ENCODE measurements around the gene PDAP1.
"Not testable (repeated sequence)": the region's sequence is repeated elsewhere in the genome, so short reads cannot be mapped to it uniquely, and the experiment has no call there.

Gene PDAP1

GRCh38 chr7:99408379-99409191, at the start of gene PDAP1, which contains the start of gene BUD31:
TSS of gene PDAP1 (minus strand) at chr7:99408597. CDS start at chr7:99408548, 49 bp downstream.
TSS of gene BUD31 (plus strand) at chr7:99408969. CDS start at chr7:99411093, 2,124 bp downstream.
- peak; percentile 82 to 85 for DNase-seq (ENCODE audit: low read depth in 2 of 2)

DNA sequence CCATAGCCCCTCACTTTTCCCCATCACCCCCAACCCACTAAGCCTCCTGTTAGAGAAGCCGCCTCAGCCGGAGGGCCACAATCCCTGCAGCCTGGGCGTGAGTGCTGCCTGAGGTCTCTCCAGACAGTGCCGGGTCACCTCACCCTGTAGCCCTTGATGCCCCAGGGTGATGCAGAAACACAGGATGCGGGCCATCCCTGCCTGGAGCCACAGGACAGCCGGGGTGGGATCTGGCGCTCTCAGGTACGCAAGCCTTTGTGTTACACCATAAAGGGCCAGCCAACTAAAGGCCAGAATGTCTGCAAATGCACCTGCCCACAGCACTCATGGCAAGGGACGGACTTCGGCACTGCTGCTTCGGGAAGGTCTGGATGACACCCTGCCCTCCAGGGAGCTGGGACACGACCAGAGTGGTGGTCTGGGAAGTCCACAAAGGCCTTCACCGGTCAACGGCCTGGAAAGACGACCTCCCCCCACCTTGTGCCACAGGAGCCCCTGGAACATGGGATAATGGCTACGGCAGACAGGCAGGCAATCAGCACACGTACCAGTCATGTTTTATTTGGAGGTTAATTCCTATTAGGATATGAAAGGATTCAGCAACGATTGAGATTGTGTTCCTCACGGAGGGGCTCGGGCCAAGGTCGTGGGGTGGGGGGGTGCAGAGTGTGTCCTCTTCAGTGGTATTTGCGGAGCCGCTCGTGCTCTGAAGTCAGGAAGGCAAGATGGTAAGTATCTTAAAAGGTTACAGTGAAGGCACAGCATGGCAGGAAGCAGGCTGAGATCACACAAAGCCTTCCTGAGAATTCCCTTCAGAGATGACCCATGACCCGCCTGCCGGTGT, 49.5 kb upstream of the PDAP1 start:
- no peak for DNase-seq (ENCODE audit: low read depth in 2 of 2)

GRCh38 chr7:99457050-99457649, 48.8 kb upstream of the PDAP1 start:
- no peak for DNase-seq (ENCODE audit: low read depth in 2 of 2)

GRCh38 chr7:99456288-99456687, 47.9 kb upstream of the PDAP1 start:
- no peak for DNase-seq (ENCODE audit: low read depth in 2 of 2)

DNA sequence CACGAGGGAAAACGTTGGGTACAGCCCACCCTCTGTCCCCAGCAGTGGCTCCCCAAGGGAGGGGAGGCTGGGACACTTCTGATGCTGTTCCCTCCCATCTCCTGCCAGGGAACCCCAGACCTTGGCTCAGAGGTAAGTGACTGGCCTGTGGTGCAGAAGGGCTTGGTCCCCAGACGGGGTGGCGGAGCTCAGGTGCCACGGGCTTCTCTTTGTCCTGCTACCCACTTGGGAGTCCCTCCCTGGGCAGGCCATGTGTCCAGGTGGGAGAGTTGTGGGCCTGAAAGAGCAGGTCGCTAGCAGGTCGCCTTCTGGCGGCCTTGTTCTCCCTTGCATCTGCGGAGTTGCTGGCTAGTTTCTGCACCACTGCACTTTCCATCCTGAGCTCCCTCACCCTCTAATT, 47.5 kb upstream of the PDAP1 start:
- no peak for DNase-seq (ENCODE audit: low read depth in 2 of 2)

GRCh38 chr7:99453105-99453504, 44.7 kb upstream of the PDAP1 start:
- DNase-seq (ENCODE audit: low read depth in 2 of 2): no peak

- no peak for DNase-seq (ENCODE audit: low read depth in 2 of 2)
Observed at GRCh38 chr7:99452541-99452940, 44.1 kb upstream of the PDAP1 start.

DNA sequence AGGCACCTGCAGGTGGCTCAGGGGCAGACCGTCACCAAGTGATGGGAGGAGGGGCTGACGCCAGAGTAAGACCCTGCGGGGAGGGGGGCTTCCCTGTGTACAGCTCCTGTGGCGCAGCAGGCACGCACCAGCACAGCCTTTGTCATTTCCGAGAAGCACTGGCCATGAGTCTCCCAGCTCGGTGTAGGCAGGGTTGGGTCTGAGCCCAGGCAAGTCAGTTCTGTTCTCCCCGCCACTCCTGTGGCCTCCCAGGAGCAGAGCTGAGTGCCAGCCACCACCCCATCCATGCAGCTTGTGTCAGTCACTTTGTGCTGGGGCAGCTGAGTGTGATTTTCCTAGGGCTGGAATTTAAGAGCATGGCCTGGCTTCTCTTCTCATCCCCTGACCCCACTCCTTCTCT, 43.5 kb upstream of the PDAP1 start:
- no peak for DNase-seq (ENCODE audit: low read depth in 2 of 2)

DNA sequence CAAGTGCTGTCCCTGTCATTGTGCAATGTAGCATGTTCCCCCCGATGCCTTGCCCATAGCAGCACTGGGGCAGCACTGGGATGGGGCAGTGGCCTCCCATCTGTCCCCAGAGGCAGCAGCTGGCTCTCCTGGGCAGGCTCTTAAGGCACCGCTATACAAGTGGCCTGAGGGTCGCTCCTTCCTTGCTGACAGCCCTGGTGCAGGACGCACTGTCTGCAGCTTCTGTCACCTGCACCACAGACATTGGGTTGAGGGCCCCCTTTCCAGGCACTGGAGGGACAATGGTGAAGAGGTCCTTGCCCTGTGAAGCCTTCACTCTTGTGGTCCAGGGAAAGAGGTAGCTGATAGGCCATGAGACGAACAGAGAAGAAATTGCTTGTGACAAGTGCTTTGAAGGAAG, 40.9 kb upstream of the PDAP1 start:
- no peak for DNase-seq (ENCODE audit: low read depth in 2 of 2)

- DNase-seq (ENCODE audit: low read depth in 2 of 2): no peak
Observed at GRCh38 chr7:99448855-99449254, 40.5 kb upstream of the PDAP1 start.

- no peak for DNase-seq (ENCODE audit: low read depth in 2 of 2)
Observed at GRCh38 chr7:99447943-99448342, 39.5 kb upstream of the PDAP1 start.

DNA sequence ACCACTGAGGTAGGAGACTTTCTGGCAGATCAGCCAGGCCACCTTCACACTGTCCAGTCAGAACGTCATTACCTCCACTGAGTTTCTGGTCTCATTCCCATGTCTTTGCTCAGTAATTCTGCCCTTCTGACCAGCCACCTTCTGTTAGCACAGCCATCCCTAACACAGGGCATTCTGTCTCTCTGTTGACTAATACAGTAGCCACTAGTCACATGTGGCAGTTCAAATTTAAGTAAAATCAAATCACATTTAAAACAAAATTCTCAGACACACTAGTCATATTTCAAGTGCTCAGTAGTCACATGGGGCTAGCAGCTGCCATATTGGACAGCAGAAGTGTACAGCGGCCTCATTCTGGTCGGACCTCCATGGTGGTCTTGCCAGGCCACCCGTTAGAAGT, 37.7 kb upstream of the PDAP1 start:
- no peak for DNase-seq (ENCODE audit: low read depth in 2 of 2)

- DNase-seq (ENCODE audit: low read depth in 2 of 2): no peak
Observed at GRCh38 chr7:99440195-99440594, 31.8 kb upstream of the PDAP1 start.

GRCh38 chr7:99438573-99439480, 30.4 kb upstream of the PDAP1 start, which contains the start of the genes CPSF4 and PTCD1:
TSS of gene CPSF4 (plus strand) at chr7:99438943. CDS start at chr7:99439083, 140 bp downstream.
TSS of gene PTCD1 (minus strand) at chr7:99438798. CDS start at chr7:99435242, 3,556 bp downstream.
- DNase-seq (ENCODE audit: low read depth in 2 of 2): peak; percentile 85 to 87

- DNase-seq (ENCODE audit: low read depth in 2 of 2): no peak
Observed at GRCh38 chr7:99437946-99438572, 29.7 kb upstream of the PDAP1 start.

- DNase-seq (ENCODE audit: low read depth in 2 of 2): no peak
Observed at GRCh38 chr7:99433158-99433557, 24.8 kb upstream of the PDAP1 start.

- DNase-seq (ENCODE audit: low read depth in 2 of 2): not testable (repeated sequence)
Observed at GRCh38 chr7:99431756-99432540, 23.6 kb upstream of the PDAP1 start.

GRCh38 chr7:99429756-99430155, 21.4 kb upstream of the PDAP1 start:
- DNase-seq (ENCODE audit: low read depth in 2 of 2): no peak

- no peak for DNase-seq (ENCODE audit: low read depth in 2 of 2)
Observed at GRCh38 chr7:99428972-99429566, 20.7 kb upstream of the PDAP1 start.
